Medulla oblongata (tissue), 1 donor: Measurements from ENCODE around the gene FRY.
"Not testable (repeated sequence)": the region's sequence is repeated elsewhere in the genome, so short reads cannot be mapped to it uniquely, and the experiment has no call there.

ENCODE experiments used
- DNase-seq: peaks from one replicate; pipeline ENCODE4 v3.0.0-alpha.2; 2015; ENCODE audit errors: extremely low spot score

Gene FRY

GRCh38 chr13:32031025-32031814, at the start of gene FRY:
Gene FRY (plus strand): TSS chr13:32031774. CDS start chr13:32031796, 22 bp downstream.
- peak; percentile 80 for DNase-seq

- no peak for DNase-seq
Measured at GRCh38 chr13:31982124-31982523, 49.5 kb upstream of the FRY start.

- DNase-seq: peak; percentile 51
Measured at GRCh38 chr13:31982540-31982939, 49.0 kb upstream of the FRY start.

- DNase-seq: not testable (repeated sequence)
Measured at GRCh38 chr13:31983696-31984095, 47.9 kb upstream of the FRY start.

GRCh38 chr13:31984388-31984787, 47.2 kb upstream of the FRY start:
- not testable (repeated sequence) for DNase-seq

- no peak for DNase-seq
Measured at GRCh38 chr13:31986676-31987470, 44.7 kb upstream of the FRY start.

GRCh38 chr13:31987535-31988170, 43.9 kb upstream of the FRY start:
- DNase-seq: no peak

GRCh38 chr13:31994367-31994766, 37.2 kb upstream of the FRY start:
- DNase-seq: not testable (repeated sequence)

- no peak for DNase-seq
Measured at GRCh38 chr13:31996601-31997000, 35.0 kb upstream of the FRY start.

GRCh38 chr13:31997641-31998040, 33.9 kb upstream of the FRY start:
- DNase-seq: no peak

- DNase-seq: no peak
Measured at GRCh38 chr13:31998131-31998530, 33.4 kb upstream of the FRY start.

GRCh38 chr13:32000754-32001153, 30.8 kb upstream of the FRY start:
- not testable (repeated sequence) for DNase-seq

GRCh38 chr13:32001154-32001768, 30.3 kb upstream of the FRY start:
- DNase-seq: no peak

- DNase-seq: no peak
Measured at GRCh38 chr13:32001769-32002168, 29.8 kb upstream of the FRY start.

- no peak for DNase-seq
Measured at GRCh38 chr13:32002873-32003272, 28.7 kb upstream of the FRY start.

GRCh38 chr13:32007494-32007893, 24.1 kb upstream of the FRY start:
- DNase-seq: no peak

GRCh38 chr13:32008518-32009175, 22.9 kb upstream of the FRY start:
- DNase-seq: no peak

GRCh38 chr13:32009362-32009761, 22.2 kb upstream of the FRY start:
- DNase-seq: no peak

- DNase-seq: no peak
Measured at GRCh38 chr13:32010136-32010535, 21.4 kb upstream of the FRY start.

GRCh38 chr13:32011971-32012370, 19.6 kb upstream of the FRY start:
- no peak for DNase-seq

- no peak for DNase-seq
Measured at GRCh38 chr13:32013181-32013580, 18.4 kb upstream of the FRY start.
